GM21786 (cell line): ENCODE results near the gene PEX10.

ENCODE experiments used
- ATAC-seq: cut with Tn5 transposase; IDR thresholded peaks from one replicate; pipeline ENCODE4 v1.9.1; 2021; ENCODE audit not compliant: unreplicated experiment

PEX10 gene

DNA sequence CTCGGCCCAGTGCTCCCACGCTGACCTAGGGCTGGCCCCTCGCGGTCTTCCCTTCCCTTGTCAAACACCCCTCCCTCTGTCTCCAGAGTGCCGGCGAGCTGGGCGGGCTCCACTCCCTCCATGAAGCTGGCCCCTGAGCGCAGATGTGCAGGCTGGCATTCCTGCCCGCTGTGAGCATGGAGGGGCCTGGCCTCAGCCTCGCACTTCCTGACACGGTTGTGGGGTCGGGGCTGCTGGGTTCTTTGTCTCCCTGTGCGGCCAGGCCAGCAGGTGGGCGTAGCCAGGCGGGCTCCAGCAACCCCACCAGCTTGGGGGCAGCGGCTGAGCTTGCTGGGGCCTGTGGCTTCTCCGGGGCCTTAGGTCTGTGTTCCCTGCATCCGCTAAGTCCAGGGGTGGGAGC lies 14.2 kb upstream of the PEX10 start:
- ATAC-seq, result no peak

DNA sequence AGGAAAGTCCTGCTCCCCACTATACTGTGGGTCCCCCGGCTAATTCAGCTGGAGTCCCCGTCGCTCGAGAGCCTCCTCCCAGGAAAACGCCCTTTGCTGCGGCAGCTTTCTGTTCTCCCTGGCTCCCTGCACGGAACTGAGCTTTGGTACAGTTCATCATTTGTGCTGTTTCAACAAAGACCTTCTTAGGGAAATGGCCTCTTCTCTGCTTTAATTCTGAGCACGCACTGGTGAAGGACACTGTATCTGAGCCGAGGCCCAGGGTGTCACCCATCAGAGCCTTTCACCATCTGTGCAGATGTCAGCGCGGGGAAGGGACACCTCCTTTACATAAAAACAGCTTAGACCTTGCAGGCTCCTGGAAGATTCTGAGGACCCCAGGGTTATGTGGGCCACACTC lies 13.5 kb upstream of the PEX10 start:
- no peak for ATAC-seq

DNA sequence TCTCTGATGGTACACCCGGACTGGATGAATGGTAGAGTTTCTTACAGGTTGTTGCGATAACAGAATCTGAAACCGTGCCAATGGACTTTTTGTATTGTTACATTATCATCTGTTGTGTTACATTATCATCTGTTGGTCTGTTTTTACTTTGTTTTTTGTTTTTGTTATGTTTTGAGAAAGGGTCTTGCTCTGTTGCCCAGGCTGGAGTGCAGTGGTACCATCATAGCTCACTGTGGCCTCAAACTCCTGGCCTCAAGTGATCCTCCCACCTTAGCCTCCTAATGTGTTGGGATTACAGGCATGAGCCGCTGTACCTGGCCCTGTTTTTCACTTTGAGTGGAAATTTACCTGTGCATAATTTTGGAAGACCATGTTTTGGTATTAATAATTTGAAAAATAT lies 10.2 kb upstream of the PEX10 start:
- ATAC-seq, result no peak

DNA sequence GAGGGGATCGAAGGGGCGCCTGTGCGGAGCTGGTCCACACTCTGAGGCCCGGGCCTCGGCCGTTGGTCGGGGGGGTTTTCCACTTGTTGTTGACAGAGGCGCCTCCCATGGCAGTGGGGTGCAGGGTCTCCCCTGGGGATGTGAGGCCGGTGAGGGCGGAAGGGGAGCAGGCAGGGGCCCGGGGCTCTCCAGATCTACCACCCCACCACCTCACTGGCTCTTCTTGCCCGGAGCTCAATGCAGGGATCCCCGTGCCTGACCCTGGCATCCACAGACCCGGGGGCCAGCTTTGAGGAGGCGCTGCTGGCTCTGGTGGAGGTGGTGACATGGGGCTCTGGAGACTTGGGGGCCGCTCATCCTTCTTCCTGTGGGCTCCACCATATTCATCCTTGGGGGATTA lies 7.1 kb upstream of the PEX10 start:
- no peak for ATAC-seq

DNA sequence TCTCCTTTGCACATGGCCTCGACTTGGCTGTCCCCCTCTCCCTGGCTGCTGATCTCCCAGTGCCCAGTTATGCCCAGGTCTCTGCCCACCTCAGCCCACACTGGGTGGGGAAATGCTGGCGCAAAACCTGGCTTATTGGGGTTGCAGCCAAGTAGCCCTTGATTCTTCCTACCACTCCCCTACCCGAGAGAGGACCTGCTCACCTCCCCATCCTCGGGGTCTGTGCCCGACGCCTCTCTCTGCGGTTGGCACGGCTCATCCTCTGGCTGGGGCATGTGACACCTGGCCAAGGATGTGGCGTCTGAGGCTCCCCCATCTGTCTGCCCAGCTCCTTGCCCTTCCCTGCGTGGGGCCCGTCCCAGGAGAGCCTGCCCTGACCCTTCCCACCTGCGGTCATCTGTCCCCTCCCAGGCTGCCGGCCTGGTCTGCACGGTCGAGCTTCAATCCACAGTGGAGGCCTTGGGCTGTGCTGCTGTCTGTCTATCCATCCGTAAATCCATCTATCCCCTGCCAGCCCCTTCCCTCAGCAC lies 6.5 kb upstream of the PEX10 start:
- no peak for ATAC-seq

DNA sequence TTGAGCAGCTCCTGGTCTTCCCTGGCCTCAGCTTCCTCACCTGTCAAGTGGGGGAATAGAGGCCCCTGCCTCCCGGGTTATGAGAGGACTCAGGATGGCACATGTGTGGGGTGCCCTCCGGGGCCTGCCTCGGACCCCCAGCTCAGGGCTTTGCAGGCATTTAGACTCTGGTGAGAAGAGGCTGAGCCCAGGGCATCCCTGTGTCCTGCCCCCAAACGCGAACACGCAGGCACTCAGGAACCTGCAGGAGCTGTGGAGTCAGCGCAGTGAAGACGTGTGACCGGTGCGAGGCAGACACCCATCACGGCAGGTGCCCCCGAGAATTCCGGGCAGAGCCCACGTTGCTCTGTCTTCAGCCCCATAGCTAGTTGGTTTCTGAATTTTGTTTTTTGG lies 5.5 kb upstream of the PEX10 start:
- ATAC-seq, result no peak

DNA sequence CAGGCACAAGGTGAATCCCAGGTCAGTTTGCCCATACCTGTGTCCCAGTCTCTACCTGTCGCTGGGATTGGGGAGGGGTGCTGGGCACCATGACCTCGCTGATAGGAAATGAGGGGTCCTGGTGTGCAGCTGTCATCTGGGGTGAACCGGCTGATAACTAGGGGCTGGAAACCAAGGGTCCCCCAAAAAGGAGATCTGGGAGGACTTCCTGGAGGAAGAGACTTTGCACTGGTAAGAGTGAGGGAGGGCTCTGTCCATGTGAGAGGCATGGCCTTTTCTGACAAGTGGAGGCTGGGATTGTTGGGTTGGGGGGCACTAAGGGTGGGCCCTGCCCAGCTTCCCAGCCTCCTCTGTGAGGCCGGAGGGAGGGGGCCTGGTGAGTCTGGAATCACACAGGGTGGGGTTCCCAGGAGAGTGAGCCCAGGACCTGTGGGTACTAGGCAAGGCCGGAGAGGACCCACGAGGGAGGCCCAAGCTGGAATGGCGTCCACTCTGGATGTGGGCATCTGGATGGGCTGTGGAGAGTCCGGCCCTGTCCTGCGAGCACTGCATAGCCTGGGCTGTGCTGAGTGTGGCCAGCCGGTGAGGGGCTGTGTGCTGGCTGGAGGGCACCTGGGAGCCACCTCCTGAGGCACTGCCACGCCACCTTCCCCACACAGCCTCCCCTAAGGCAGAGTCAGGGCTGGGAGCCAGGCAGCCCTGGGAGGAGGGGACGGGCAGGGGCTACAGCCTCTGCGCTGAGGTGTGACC lies 4.9 kb upstream of the PEX10 start:
- no peak for ATAC-seq

DNA sequence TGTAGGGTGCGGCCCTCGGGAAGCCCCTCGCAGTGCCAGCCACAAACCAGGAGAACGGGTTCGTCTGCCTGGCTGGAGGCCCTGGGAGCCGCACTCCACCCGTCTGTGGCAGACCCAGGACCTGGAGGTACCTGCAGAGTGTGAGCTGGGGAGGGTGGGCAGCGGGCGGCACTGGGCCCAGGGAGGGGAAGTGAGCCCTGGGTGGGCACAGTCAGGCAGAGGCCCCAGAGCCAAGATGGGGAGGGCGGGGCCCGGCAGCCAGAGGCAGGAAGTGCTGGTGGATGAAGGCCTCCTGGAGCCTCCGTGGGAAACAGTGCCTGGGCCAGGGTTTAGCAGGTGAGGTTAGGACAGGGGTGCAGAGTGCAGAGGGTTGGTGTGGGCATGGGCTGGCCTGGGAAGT lies 4.0 kb upstream of the PEX10 start:
- ATAC-seq, result no peak

DNA sequence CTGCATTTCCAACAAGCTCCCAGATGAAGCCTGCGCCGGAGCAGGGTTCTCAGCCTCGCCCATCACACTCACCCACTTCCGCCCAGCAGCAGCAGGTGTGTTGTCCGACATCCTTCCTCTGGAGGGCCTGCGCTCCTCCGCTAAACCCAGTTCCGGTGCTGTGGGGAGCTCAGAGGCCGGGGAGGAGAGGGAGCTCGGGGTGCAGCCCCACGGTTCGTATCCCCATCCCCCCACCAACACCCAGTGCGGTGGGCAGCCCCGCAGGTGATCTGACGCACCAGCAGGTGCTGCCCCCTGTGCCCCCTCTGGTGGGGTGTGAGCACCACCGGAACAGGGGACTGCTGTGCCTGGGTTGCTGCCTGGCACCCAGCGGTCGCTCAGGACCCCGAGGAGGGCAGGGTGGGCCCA lies 3.4 kb upstream of the PEX10 start:
- ATAC-seq, result no peak

DNA sequence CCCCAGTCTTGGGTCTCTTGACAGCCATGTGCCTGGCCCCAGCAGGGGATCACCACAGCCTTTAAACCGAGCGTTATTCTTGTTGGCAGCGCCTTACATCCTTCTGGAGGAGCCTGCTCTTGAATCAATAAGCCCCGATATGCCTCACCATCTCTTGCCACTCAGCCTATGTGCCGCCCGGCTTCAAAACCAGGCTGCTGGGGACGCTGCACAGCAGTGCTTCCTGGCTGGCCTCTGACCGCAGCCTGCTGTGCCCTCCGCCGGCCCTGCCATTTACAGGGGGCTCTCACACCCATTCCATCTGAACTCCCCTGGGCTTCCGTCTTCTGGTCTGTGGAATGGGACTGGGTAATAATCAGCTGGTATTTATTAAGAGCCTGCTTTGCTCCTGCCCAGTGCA lies 3.0 kb upstream of the PEX10 start:
- ATAC-seq, result no peak

DNA sequence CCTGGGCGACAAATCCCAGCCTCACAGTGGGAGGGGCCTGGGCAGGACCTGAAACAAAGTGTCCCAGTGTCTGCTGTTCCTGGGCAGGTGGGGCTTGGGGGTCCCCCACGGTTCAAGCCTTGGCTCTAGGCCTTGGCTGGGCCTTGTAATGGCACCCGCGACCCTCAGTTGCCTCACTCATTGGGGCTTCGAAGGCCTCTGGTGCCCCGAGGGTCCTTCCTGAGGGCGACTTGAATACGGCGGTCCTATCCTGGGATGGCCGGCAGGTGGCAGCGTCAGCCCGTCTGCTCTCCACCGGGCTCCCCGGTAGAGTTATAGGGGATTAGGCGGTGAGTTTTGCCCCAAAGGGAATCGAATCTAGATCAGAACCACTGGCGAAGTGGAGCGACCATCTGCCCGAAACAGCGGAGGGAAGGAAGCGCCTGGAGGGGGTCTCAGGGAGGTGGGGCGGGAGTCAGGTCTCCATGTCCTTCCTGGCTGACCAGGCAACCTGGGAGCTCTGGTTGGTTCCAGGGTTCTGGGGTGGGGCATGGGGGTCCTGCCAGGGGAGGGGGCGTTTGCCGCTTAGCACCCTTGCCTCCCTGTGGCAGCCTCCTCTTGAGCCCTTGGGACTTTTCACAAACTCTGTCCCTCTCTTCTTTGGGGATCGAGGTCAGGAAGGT lies 2.1 kb upstream of the PEX10 start:
- no peak for ATAC-seq

DNA sequence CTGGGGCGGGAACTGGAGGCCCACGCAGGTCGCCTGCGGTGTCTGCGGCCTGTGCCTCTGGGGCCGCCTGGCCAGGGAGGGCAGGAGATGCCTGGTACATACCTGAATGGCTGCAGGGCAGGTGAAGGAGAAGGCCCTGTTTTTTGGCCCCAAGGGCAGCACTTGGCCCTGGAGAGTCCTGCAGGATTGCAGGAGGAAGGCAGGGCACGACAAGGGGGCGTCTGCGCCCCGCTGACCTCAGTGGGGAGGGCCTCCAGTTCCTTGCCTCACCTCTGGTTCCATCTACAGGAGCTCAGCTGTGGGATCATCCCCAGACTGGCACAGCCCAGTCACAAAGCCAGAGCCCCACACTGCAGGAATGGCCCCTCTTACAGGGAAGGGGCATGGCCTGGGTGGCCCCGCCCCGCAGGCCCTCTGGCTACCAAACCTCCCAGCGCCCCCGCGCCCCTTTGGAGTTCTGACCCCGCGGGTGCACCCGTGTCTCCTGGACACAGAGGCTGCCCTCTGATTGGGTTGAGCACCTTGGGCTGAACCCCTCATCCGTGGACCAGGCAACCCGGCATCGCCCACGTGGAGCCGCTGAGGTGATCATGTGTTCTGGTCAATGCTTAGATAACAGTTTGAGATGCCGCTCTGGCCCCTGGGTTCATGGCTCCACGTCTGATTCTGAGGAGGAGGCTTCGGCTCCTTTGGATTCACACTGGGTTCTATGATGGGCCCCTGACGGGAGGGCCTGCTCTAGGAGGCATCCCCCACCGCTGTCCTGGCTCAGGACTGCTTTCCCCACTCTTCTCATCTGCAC lies 1.3 kb upstream of the PEX10 start:
- no peak for ATAC-seq

DNA sequence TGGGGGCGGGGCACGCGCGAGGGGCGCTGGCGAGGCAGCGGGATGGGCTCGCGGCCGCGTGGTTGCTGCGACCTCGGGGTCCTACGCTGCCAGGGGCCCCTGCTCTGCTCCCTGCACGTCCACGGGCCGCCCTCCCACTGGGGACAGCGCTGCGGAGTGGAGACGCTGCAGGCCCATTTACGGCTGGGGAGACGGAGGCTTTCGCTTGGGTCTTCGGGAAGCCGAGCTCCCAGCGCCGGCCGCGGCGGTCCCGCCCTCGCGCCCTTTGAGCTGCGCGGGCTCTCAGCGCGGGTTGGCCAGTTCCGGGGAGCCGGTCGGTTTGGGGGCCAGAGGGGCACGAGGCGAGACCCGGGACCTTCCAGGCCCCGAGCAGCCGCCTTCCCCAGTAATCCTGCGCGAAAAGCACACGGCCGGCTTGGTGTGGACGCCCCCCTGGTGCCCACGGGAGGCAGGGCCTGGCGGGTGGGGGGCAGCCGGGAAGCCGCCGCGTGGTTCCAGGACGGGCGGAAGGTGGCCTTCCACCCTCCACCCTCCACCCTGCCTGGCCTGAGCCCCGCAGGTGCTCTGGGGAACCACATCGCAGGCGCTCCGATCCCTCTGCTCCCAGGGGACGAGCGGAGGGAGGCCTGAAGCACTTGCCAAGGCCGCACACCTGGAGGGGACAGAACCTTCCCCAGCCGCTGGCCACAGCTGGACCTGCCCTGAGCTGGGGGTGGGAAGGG lies 570 bp upstream of the PEX10 start:
- ATAC-seq, result peak; percentile 23

DNA sequence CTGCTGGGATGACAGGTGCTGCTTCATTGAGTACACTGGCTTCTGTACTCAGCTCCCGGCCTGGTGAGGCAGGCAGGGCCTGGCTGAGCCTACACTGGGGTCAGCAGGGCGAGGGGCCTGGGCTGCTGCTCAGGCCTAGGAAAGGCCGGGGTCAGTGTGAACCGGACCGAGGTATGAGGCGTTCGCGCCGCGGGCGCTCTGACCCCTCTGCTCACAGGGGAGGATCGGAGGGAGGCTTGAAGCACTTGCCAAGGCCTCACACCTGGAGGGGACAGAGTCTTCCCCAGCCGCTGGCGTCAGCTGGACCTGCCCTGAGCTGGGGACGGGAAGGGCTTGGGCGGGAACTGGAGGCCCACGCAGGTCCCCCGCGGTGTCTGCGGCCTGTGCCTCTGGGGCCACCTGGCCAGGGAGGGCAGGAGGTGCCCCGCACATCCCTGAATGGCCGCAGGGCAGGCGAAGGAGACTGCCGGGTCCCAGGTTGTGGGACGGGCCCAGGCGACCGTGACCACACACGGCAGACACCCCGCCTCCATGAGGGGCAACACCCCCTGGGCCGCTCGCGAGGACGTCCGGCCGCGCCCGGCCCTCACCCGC lies 466 bp downstream of the PEX10 start:
- ATAC-seq, result peak; percentile 9

DNA sequence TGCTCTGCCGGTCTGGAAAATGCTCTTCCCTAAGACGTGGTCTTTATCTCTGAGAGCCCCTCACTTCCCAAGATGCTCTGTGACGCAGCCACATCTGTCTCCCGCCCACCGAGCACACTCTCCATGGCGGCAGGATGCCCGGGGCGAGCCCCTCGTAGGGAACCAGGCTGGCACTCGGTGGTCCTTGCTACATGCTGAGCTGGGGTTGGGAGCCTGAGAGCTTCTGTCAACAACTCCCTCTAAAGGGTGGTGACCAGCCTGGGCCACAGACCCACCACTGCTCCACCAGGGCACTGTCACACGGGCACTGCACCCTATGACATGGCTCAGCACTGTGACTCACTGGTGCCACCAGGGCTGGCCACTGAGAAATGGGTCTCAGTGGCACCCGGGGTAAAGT lies 2.6 kb downstream of the PEX10 start:
- ATAC-seq, result no peak

DNA sequence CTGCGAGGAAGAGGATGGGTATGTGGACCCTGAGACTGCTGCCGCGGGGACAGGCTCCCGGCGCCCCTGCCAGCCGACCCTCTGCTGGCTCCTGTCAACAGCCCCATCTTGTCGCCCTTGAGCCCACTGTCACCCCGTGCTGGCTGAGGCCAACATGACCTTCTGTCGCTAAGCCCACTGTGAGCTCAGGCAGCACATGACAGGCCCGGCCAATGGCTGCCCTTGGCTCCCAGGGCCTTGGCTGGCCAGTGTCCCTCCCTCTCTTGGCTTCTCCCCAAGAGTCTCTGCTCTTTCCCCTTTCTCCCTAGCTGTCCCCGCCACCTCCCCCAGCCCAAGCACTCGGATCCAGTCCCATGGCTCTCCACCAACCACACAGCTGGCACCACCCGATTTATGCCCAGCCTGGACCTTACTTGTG lies 3.5 kb downstream of the PEX10 start:
- ATAC-seq, result no peak

DNA sequence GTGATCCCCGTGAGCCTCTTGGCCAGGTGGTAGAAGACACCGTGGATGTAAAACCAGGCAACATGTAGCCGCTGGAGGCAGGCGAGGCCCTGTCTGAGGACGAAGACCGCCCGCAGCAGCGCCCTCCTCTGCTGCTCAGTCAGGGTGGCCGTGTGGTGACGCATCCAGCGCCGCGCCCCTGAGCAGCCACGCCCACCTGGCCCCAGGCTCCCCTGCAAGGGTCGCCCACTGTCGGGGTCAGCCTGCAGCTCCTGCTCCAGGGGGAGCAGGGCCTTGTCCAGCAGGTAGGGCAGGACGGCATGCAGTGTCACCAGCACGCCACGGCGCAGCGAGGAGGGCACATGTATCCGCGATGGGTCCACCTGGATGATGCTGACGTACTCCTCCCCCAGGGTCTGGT lies 3.9 kb downstream of the PEX10 start:
- ATAC-seq, result no peak

DNA sequence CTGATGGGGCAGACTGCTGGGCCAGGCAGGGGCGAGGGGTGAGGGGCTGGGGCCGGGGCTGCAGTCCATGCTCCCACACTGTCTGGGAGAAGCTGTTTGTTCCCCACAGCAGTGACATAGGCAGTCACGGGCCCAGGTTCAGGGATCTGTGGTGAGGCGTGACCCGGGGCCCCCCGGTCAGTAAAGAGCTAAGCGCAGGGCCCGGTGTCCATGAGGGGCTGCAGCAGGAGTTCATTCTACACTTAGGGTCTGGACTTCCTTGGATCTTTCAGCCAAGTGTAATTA lies 4.4 kb downstream of the PEX10 start:
- no peak for ATAC-seq

DNA sequence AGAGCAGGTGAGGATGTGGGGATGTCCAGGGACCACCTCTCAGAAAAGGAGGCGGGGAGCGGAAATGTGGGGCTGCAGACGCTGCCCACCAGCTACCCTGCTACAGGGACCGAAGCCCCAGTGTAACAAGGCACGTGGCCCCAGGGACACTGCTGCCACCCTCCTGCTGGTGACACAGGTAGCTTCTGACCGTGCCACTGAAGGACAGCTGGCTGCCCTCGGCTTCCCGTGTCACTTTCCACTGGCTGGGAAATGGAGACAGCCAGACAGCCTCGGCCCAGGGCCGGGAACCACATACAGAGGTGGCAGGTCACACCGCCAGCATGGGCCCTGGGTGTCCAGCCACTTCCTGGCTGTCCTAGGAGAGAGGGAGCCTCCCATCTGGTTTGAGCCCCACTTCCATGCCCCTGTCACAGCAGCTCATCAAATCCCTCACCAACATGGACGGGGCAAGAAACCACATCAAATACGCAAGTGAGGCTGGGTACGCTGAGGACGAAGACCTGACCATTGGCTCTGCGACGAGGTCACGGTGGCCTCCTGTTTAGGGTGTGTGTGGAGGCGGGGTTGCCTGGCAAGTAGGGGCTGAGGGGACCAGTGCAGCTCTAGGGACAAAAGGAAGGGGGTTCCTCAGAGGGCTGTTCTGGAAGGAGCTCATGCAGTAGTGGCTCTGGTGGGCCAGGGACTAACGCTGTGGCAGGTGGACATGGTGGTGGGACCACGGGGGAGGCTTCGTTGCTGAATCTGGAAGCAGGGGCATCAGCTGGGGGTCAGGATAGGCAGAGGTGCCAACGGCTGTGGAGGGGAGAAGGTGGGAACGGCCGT lies 5.0 kb downstream of the PEX10 start:
- no peak for ATAC-seq

DNA sequence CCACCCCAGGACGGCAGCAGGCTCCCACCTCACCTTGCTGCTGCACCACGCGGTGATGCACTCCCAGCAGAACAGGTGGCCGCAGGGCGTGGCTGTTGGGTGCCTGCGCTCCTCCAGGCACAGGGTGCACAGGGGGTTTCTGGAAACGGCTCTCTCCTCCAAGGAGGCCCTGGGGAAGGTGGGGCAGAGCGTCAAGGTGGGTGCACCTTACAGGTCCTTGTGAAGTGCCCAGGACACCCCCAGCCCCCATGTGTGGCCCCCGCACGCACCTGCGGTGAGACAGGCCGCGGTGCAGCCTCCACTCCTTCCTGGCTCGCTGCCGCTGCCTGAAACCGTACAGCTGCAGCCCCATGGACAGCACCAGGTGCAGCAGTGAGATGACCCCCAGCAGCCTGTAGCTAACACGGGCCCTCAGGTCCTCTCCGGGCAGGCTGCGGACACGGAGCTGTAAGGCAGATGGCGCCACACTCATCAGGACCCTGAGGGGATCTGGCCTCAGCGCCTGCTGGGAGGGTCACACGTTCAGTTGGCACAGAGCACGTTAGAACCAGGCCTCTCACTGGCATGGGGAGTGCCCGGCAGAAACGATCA lies 5.8 kb downstream of the PEX10 start:
- ATAC-seq, result no peak
